HAP-1 (cell line): ENCODE results near the gene ZMYND8.
"Not testable (repeated sequence)": the region's sequence is repeated elsewhere in the genome, so short reads cannot be mapped to it uniquely, and the experiment has no call there.

Source experiments
- DNase-seq, 2 experiments: peaks; one replicate each; pipeline ENCODE4 v3.0.0-alpha.2; 2016 to 2020; ENCODE audit warnings: low spot score in 2 of 2
- H3K27me3 ChIP-seq: fragments of 250-450 bp; sonication (Bioruptor Pico); 2 replicates; pipeline ENCODE4 v1.5.1; 2020; ENCODE audit warnings: low read depth, mild to moderate bottlenecking, moderate library complexity
- H3K36me3 ChIP-seq: fragments of 250-450 bp; sonication (Bioruptor Pico); replicated peaks from 2 replicates; pipeline ENCODE4 v1.5.1; 2020; ENCODE audit warnings: mild to moderate bottlenecking
- H3K4me1 ChIP-seq: fragments of 250-450 bp; sonication (Bioruptor Pico); 2 replicates; pipeline ENCODE4 v1.5.1; 2020; ENCODE audit warnings: mild to moderate bottlenecking
- H3K4me3 ChIP-seq: fragments of 250-450 bp; sonication (Bioruptor Pico); 2 replicates; pipeline ENCODE4 v1.5.1; 2020; ENCODE audit warnings: mild to moderate bottlenecking, moderate library complexity
- H3K9me3 ChIP-seq: fragments of 250-450 bp; sonication (Bioruptor Pico); 2 replicates; pipeline ENCODE4 v1.5.1; 2020; ENCODE audit warnings: mild to moderate bottlenecking, moderate library complexity
- in situ Hi-C: fragments of 300-500 bp; cut with MboI; formaldehyde crosslinking; loops from 3 replicates; pipeline ENCODE4 v1.14.3; 2020; ENCODE audit warnings: low sequenced_read_pairs, inconsistent platforms, mixed read lengths

Gene ZMYND8

GRCh38 chr20:47216819-47217410, 139.6 kb downstream of the ZMYND8 start:
- H3K27me3 ChIP-seq, result no peaks in the 10 kb centered on the region
- no peaks in the 10 kb centered on the region for H3K4me1 ChIP-seq
- peaks cover 87% of the 10 kb centered on the region for H3K36me3 ChIP-seq
- in situ Hi-C loops, result loop anchor here (25.0 kb wide), 1 partner anchor 420 kb away; no protein-coding TSS in a partner anchor
- no peak for DNase-seq
- H3K9me3 ChIP-seq, result no peaks in the 10 kb centered on the region
- no peak overlapping the region for H3K4me3 ChIP-seq

- Histone ChIP-seq H3K9me3 (no peaks in the 10 kb centered on the region), H3K27me3 (no peaks in the 10 kb centered on the region), H3K4me1 (no peaks in the 10 kb centered on the region), H3K36me3 (peaks cover 87% of the 10 kb centered on the region), H3K4me3 (no peak overlapping the region)
- no peak for DNase-seq
- in situ Hi-C loops, result loop anchor here (25.0 kb wide), 1 partner anchor 421 kb away; no protein-coding TSS in a partner anchor
Observed at GRCh38 chr20:47215653-47216397, 140.7 kb downstream of the ZMYND8 start.

GRCh38 chr20:47213966-47214365, 142.5 kb downstream of the ZMYND8 start:
- no peaks in the 10 kb centered on the region for H3K27me3 ChIP-seq
- DNase-seq, result no peak
- H3K4me1 ChIP-seq, result no peaks in the 10 kb centered on the region
- H3K9me3 ChIP-seq, result no peaks in the 10 kb centered on the region
- H3K4me3 ChIP-seq, result no peak overlapping the region
- H3K36me3 ChIP-seq, result peaks cover 85% of the 10 kb centered on the region
- in situ Hi-C loops, result loop anchor here (25.0 kb wide), 1 partner anchor 423 kb away; no protein-coding TSS in a partner anchor

GRCh38 chr20:47212606-47213207, 143.8 kb downstream of the ZMYND8 start:
- H3K27me3 ChIP-seq, result no peaks in the 10 kb centered on the region
- no peak overlapping the region for H3K4me3 ChIP-seq
- peaks cover 78% of the 10 kb centered on the region for H3K36me3 ChIP-seq
- no peaks in the 10 kb centered on the region for H3K9me3 ChIP-seq
- no peaks in the 10 kb centered on the region for H3K4me1 ChIP-seq
- in situ Hi-C loops, result loop anchor here (25.0 kb wide), 1 partner anchor 425 kb away; no protein-coding TSS in a partner anchor
- DNase-seq, result no peak

- in situ Hi-C loops, result loop anchor here (25.0 kb wide), 1 partner anchor 426 kb away; no protein-coding TSS in a partner anchor
Observed at GRCh38 chr20:47211036-47211435, 145.5 kb downstream of the ZMYND8 start.

GRCh38 chr20:47210470-47210869, 146.0 kb downstream of the ZMYND8 start:
- no peaks in the 10 kb centered on the region for H3K9me3 ChIP-seq
- no peak for DNase-seq
- H3K4me3 ChIP-seq, result no peak overlapping the region
- H3K4me1 ChIP-seq, result no peaks in the 10 kb centered on the region
- no peaks in the 10 kb centered on the region for H3K27me3 ChIP-seq
- H3K36me3 ChIP-seq, result peaks cover 63% of the 10 kb centered on the region
- in situ Hi-C loops, result loop anchor here (25.0 kb wide), 1 partner anchor 427 kb away; no protein-coding TSS in a partner anchor

More at GRCh38 chr20:47211036-47211435, 145.5 kb downstream of the ZMYND8 start:
- no peak for DNase-seq
- no peaks in the 10 kb centered on the region for H3K4me1 ChIP-seq
- H3K36me3 ChIP-seq, result peaks cover 68% of the 10 kb centered on the region
- no peaks in the 10 kb centered on the region for H3K9me3 ChIP-seq
- H3K4me3 ChIP-seq, result no peak overlapping the region
- no peaks in the 10 kb centered on the region for H3K27me3 ChIP-seq

GRCh38 chr20:47209982-47210381, 146.5 kb downstream of the ZMYND8 start:
- no peaks in the 10 kb centered on the region for H3K9me3 ChIP-seq
- in situ Hi-C loops, result loop anchor here (25.0 kb wide), 1 partner anchor 427 kb away; no protein-coding TSS in a partner anchor
- no peak for DNase-seq
- H3K4me1 ChIP-seq, result no peaks in the 10 kb centered on the region
- H3K4me3 ChIP-seq, result no peak overlapping the region
- H3K36me3 ChIP-seq, result peaks cover 60% of the 10 kb centered on the region
- no peaks in the 10 kb centered on the region for H3K27me3 ChIP-seq

GRCh38 chr20:47208534-47209174, 147.8 kb downstream of the ZMYND8 start:
- Histone ChIP-seq H3K4me3 (no peak overlapping the region), H3K27me3 (no peaks in the 10 kb centered on the region), H3K4me1 (no peaks in the 10 kb centered on the region), H3K9me3 (no peaks in the 10 kb centered on the region), H3K36me3 (peaks cover 50% of the 10 kb centered on the region)
- in situ Hi-C loops, result loop anchor here (25.0 kb wide), 1 partner anchor 429 kb away; no protein-coding TSS in a partner anchor
- no peak for DNase-seq

- DNase-seq, result no peak
- no peaks in the 10 kb centered on the region for H3K9me3 ChIP-seq
- H3K4me3 ChIP-seq, result no peak overlapping the region
- in situ Hi-C loops, result loop anchor here (25.0 kb wide), 1 partner anchor 430 kb away; no protein-coding TSS in a partner anchor
- no peaks in the 10 kb centered on the region for H3K27me3 ChIP-seq
- no peaks in the 10 kb centered on the region for H3K4me1 ChIP-seq
- H3K36me3 ChIP-seq, result peaks cover 34% of the 10 kb centered on the region
Observed at GRCh38 chr20:47206962-47207641, 149.4 kb downstream of the ZMYND8 start.

GRCh38 chr20:47206552-47206951, 149.9 kb downstream of the ZMYND8 start:
- DNase-seq, H3K4me3 ChIP-seq: not testable (repeated sequence)
- in situ Hi-C loops, result loop anchor here (25.0 kb wide), 1 partner anchor 431 kb away; no protein-coding TSS in a partner anchor

GRCh38 chr20:47205577-47206123, 150.8 kb downstream of the ZMYND8 start:
- peaks cover 20% of the 10 kb centered on the region for H3K36me3 ChIP-seq
- no peaks in the 10 kb centered on the region for H3K4me1 ChIP-seq
- in situ Hi-C loops, result loop anchor here (25.0 kb wide), 1 partner anchor 432 kb away; no protein-coding TSS in a partner anchor
- no peaks in the 10 kb centered on the region for H3K9me3 ChIP-seq
- H3K4me3 ChIP-seq, result no peak overlapping the region
- DNase-seq, result peak; percentile 10 to 58
- no peaks in the 10 kb centered on the region for H3K27me3 ChIP-seq

More at GRCh38 chr20:47206552-47206951, 149.9 kb downstream of the ZMYND8 start:
- peaks cover 29% of the 10 kb centered on the region for H3K36me3 ChIP-seq
- H3K27me3 ChIP-seq, H3K4me1 ChIP-seq, H3K9me3 ChIP-seq: not testable (repeated sequence)

GRCh38 chr20:47204850-47205122, 151.7 kb downstream of the ZMYND8 start:
- H3K4me1 ChIP-seq, H3K27me3 ChIP-seq, H3K4me3 ChIP-seq, H3K9me3 ChIP-seq, DNase-seq: not testable (repeated sequence)
- H3K36me3 ChIP-seq, result peaks cover 14% of the 10 kb centered on the region
- in situ Hi-C loops, result loop anchor here (25.0 kb wide), 1 partner anchor 433 kb away; no protein-coding TSS in a partner anchor
